Measurements from ENCODE around the gene TGIF1.

DNA sequence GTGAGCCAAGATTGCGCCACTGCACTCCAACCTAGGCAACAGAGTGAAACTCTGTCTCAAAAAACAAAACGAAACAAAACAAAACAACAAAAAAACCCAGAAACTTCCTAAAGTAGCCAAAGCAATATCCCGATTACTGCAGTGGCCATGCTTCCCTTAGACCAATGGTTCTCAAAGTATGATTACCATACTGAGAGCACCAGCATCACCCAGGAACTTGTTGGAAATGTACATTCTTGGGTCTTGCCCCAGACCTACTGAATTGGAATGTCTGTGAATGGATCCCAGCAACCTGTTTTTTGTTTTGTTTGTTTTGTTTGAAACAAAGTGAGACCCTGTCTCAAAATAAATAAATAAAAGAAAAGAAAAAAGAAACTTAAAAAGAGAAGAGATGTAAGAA, 41.9 kb upstream of the TGIF1 start:
- TF ChIP-seq, protein P1, sequence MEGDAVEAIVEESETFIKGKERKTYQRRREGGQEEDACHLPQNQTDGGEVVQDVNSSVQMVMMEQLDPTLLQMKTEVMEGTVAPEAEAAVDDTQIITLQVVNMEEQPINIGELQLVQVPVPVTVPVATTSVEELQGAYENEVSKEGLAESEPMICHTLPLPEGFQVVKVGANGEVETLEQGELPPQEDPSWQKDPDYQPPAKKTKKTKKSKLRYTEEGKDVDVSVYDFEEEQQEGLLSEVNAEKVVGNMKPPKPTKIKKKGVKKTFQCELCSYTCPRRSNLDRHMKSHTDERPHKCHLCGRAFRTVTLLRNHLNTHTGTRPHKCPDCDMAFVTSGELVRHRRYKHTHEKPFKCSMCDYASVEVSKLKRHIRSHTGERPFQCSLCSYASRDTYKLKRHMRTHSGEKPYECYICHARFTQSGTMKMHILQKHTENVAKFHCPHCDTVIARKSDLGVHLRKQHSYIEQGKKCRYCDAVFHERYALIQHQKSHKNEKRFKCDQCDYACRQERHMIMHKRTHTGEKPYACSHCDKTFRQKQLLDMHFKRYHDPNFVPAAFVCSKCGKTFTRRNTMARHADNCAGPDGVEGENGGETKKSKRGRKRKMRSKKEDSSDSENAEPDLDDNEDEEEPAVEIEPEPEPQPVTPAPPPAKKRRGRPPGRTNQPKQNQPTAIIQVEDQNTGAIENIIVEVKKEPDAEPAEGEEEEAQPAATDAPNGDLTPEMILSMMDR (conservative IDR thresholded peaks at IDR 0.05; ENCODE audit: low read length) = no peak
- TF ChIP-seq EZH2phosphoT487 (IDR thresholded peaks at IDR 0.05; ENCODE audit: borderline replicate concordance) = no peak

All from Loucy (cell line).